IMR-90 (cell line): Measurements from ENCODE around the gene CPNE1. TPM values are rescaled to one million over a fixed set of nuclear protein-coding genes. Genes with fewer than 3 reads are reported as not detected.

Source experiments
- ATAC-seq: fragments of 200-7000 bp; cut with Tn5 transposase; 2 replicates; pipeline ENCODE4 v1.9.1; 2020; ENCODE audit warnings: low read depth, mild to moderate bottlenecking, moderate library complexity
- BruUV-seq: library from RNA; stranded (reverse); fragments of 400-500 nt; replicated peaks from 2 replicates; lab custom pipeline; 2021; lab: Mats Ljungman, UMichigan
- CTCF ChIA-PET: fragments of 300-600 bp; formaldehyde crosslinking; extraction: SDS; loops from one replicate; lab custom pipeline; 2021; ENCODE audit warnings: antibody characterized with exemption; lab: Yijun Ruan, JAX
- POLR2A ChIA-PET: fragments of 300-600 bp; sonication (Branson Sonifier 250); formaldehyde crosslinking; loops from one replicate; lab custom pipeline; 2022; ENCODE audit warnings: antibody characterized with exemption; ENCODE audit not compliant: unreplicated experiment; lab: Charles Lee
- DNase-seq: peaks from one replicate; pipeline ENCODE4 v3.0.0; 2013
- H2AFZ ChIP-seq: replicated peaks from 2 replicates; pipeline ENCODE3; 2013; ENCODE audit warnings: low read length, mild to moderate bottlenecking; ENCODE audit not compliant: poor library complexity
- H2AK5ac ChIP-seq: 2 replicates; pipeline ENCODE4 v1.6.1; 2013; ENCODE audit warnings: low read depth, low read length, inconsistent platforms
- H2AK9ac ChIP-seq: replicated peaks from 2 replicates; pipeline ENCODE3; 2013; ENCODE audit warnings: mild to moderate bottlenecking, low read depth, low read length, moderate library complexity; ENCODE audit not compliant: poor library complexity
- H2BK120ac ChIP-seq: 2 replicates; pipeline ENCODE4 v1.6.1; 2013; ENCODE audit warnings: low read depth, low read length, inconsistent platforms
- H2BK15ac ChIP-seq: 3 replicates; pipeline ENCODE4 v1.6.1; 2013; ENCODE audit warnings: low read depth, low read length, inconsistent platforms
- H2BK20ac ChIP-seq: 2 replicates; pipeline ENCODE4 v1.6.1; 2013; ENCODE audit warnings: low read depth, mild to moderate bottlenecking, inconsistent platforms, low read length, moderate library complexity
- H2BK5ac ChIP-seq: 2 replicates; pipeline ENCODE4 v1.6.1; 2013; ENCODE audit warnings: mild to moderate bottlenecking, low read depth, low read length, inconsistent platforms; ENCODE audit not compliant: poor library complexity, severe bottlenecking
- H3K14ac ChIP-seq: replicated peaks from 2 replicates; pipeline ENCODE4 v1.6.1; 2013; ENCODE audit warnings: low read depth, low read length, inconsistent platforms
- H3K18ac ChIP-seq: 2 replicates; pipeline ENCODE4 v1.6.1; 2013; ENCODE audit warnings: low read depth, low read length, control low read depth
- H3K23ac ChIP-seq: 2 replicates; pipeline ENCODE4 v1.6.1; 2013; ENCODE audit warnings: low read depth, low read length, inconsistent platforms
- H3K27ac ChIP-seq: 2 replicates; pipeline ENCODE4 v1.5.1; 2013; ENCODE audit warnings: mild to moderate bottlenecking, control low read depth, low read length; ENCODE audit not compliant: insufficient read depth
- H3K27me3 ChIP-seq: 2 replicates; pipeline ENCODE4 v1.6.1; 2013; ENCODE audit warnings: low read length; ENCODE audit not compliant: control insufficient read depth, insufficient read depth
- H3K36me3 ChIP-seq: 2 replicates; pipeline ENCODE4 v1.6.1; 2013; ENCODE audit warnings: low read length, mixed read lengths; ENCODE audit not compliant: control insufficient read depth, insufficient read depth
- H3K4ac ChIP-seq: 2 replicates; pipeline ENCODE4 v1.6.1; 2013; ENCODE audit warnings: low read depth, low read length, inconsistent platforms
- H3K4me1 ChIP-seq: 2 replicates; pipeline ENCODE4 v1.6.1; 2013; ENCODE audit warnings: low read length, mixed read lengths; ENCODE audit not compliant: control insufficient read depth, insufficient read depth
- H3K4me2 ChIP-seq: 2 replicates; pipeline ENCODE4 v1.6.1; 2013; ENCODE audit warnings: low read depth, mild to moderate bottlenecking, control low read depth, low read length, moderate library complexity
- H3K4me3 ChIP-seq: 2 replicates; pipeline ENCODE4 v1.5.1; 2013; ENCODE audit warnings: low read depth, mild to moderate bottlenecking, control low read depth, low read length, moderate library complexity; ENCODE audit not compliant: insufficient read depth
- H3K56ac ChIP-seq: 2 replicates; pipeline ENCODE4 v1.6.1; 2013; ENCODE audit warnings: low read length, inconsistent platforms; ENCODE audit not compliant: insufficient read depth; ENCODE audit errors: extremely low read depth
- H3K79me1 ChIP-seq, 2 experiments: 2 replicates each; pipeline ENCODE4 v1.6.1; 2013; ENCODE audit warnings: low read length in 2 of 2, inconsistent platforms in 1 of 2, low read depth in 1 of 2
- H3K9ac ChIP-seq: 2 replicates; pipeline ENCODE4 v1.6.1; 2013; ENCODE audit warnings: low read depth, low read length, control low read depth
- H3K9me1 ChIP-seq: 2 replicates; pipeline ENCODE4 v1.6.1; 2013; ENCODE audit warnings: low read length, inconsistent platforms; ENCODE audit not compliant: insufficient read depth
- H3K9me3 ChIP-seq: 2 replicates; pipeline ENCODE4 v1.6.1; 2013; ENCODE audit warnings: low read length; ENCODE audit not compliant: control insufficient read depth, insufficient read depth
- H4K20me1 ChIP-seq: 2 replicates; pipeline ENCODE4 v1.6.1; 2013; ENCODE audit warnings: low read length, inconsistent platforms; ENCODE audit not compliant: insufficient read depth
- H4K5ac ChIP-seq: 2 replicates; pipeline ENCODE4 v1.6.1; 2013; ENCODE audit warnings: mild to moderate bottlenecking, low read depth, low read length, control low read depth
- H4K8ac ChIP-seq, 2 experiments: 2 replicates each; pipeline ENCODE4 v1.6.1; 2013; ENCODE audit warnings: low read depth in 2 of 2, low read length in 2 of 2, control low read depth in 1 of 2, inconsistent platforms in 1 of 2
- H4K91ac ChIP-seq: 2 replicates; pipeline ENCODE4 v1.6.1; 2013; ENCODE audit warnings: low read depth, low read length, inconsistent platforms; ENCODE audit not compliant: insufficient read depth
- CEBPB ChIP-seq: IDR thresholded peaks from 2 replicates; pipeline ENCODE4 v1.6.1; 2012; ENCODE audit warnings: low read depth, low read length, improper control_type of control experiment
- FOS ChIP-seq: fragments of 150-350 bp; IDR thresholded peaks from 2 replicates; pipeline ENCODE4 v1.6.1; 2016; ENCODE audit warnings: low read depth, low read length
- MAFK ChIP-seq: IDR thresholded peaks from 2 replicates; pipeline ENCODE4 v1.6.1; 2012; ENCODE audit warnings: low read depth, low read length, improper control_type of control experiment
- MAZ ChIP-seq: IDR thresholded peaks from 2 replicates; pipeline ENCODE4 v1.6.1; 2012; ENCODE audit warnings: low read depth, mild to moderate bottlenecking, low read length, improper control_type of control experiment, moderate library complexity, borderline replicate concordance
- POLR2A ChIP-seq: IDR thresholded peaks from 2 replicates; pipeline ENCODE4 v1.6.1; 2012; ENCODE audit warnings: mild to moderate bottlenecking, low read depth, low read length
- RAD21 ChIP-seq: IDR thresholded peaks from 2 replicates; pipeline ENCODE4 v1.6.1; 2012; ENCODE audit warnings: low read length, improper control_type of control experiment
- SMC3 ChIP-seq: fragments of 150-350 bp; IDR thresholded peaks from 2 replicates; pipeline ENCODE4 v1.6.1; 2016; ENCODE audit warnings: low read depth, mild to moderate bottlenecking, antibody characterized with exemption, low read length, moderate library complexity
- WGBS, 2 experiments: methylation state at CpG; one replicate each; pipeline versions ENCODE4 v1.1.5 to v1.1.7; 2013; ENCODE audit warnings: missing lambda C conversion rate in 2 of 2; ENCODE audit not compliant: insufficient read length in 1 of 2; ENCODE audit errors: extremely low coverage in 2 of 2; 5-methylcytosine and 5-hydroxymethylcytosine counted together
- dilution Hi-C: fragments of 300-500 bp; cut with HindIII; formaldehyde crosslinking; loops from one replicate; pipeline ENCODE4 v1.14.3; 2018; ENCODE audit warnings: low sequenced_read_pairs; ENCODE audit not compliant: unreplicated experiment
- in situ Hi-C: fragments of 300-500 bp; cut with MboI; formaldehyde crosslinking; loops from 3 replicates; pipeline ENCODE4 v1.14.3; 2019; ENCODE audit warnings: low sequenced_read_pairs, inconsistent platforms, mixed read lengths
- intact Hi-C: fragments of 100-400 bp; cut with micrococcal nuclease; formaldehyde crosslinking; loops from 2 replicates; pipeline ENCODE4 v1.10.0; 2022
- polyA plus RNA-seq, 3 experiments: library from polyadenylated mRNA; depleted of rRNA; stranded (reverse); fragments of >200 nt; gene quantifications; 2 replicates each; pipeline ENCODE4 v1.2.3, GENCODE V29; 2012; ENCODE audit warnings: low replicate concordance in 1 of 3
- total RNA-seq: library from RNA; depleted of rRNA; stranded (reverse); fragments of >200 nt; gene quantifications from 2 replicates; pipeline ENCODE4 v1.2.3, GENCODE V29; 2012
- TF ChIP-seq, protein P1 (sequence below): conservative IDR thresholded peaks from 2 replicates; pipeline ENCODE4 v1.5.1; 2012; ENCODE audit warnings: mild to moderate bottlenecking, low read depth, low read length, improper control_type of control experiment
- TF ChIP-seq, protein P2 (sequence below): fragments of 150-350 bp; IDR thresholded peaks from 2 replicates; pipeline ENCODE4 v1.6.1; 2016; ENCODE audit warnings: low read depth, mild to moderate bottlenecking, low read length, moderate library complexity, borderline replicate concordance

Gene CPNE1
- total and polyA plus RNA-seq, 2 of the 4 experiments (the other 2 are of a cell fraction), result 163 to 165 TPM

DNA sequence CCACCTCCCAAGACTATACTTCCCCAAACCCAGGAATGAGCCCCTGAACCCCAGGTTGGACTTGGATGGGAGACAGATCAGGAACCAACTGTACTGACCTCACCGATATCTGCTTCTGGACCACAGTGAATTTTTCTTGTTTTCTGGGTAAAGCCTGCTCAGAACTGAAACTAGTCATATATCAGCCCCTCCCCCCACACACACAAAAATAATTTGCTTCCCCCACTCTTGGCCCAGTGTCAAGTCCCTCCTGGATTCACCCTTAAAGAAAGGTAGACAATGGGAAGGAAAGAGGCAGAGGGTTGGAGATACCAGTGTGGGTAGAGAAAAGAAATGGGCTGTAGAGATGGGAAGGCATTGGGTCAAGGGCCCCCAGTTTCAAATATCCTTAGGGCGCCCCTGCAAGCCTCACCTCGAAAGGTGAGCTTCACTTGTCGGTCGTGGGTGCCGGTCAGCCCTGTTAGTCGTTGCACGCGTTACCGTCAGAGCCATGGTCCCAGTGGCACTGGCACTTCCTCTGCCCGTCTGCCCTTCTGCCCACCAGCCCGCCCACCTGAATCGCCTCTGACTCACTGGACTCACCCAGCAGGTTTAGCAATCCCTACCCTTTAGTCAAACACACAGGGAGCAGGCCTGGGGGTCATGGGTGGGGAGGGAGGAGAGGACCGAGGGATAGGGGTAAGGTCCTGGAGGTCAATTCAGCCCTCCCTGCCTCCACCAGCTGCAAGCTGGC lies 57.5 kb downstream of the CPNE1 start:
- dilution Hi-C loops, result no loop called here
- H4K5ac ChIP-seq, result no peak overlapping the region
- ATAC-seq (no peak), DNase-seq (no peak)
- H3K9me1 ChIP-seq, result no peaks in the 10 kb centered on the region
- H2AFZ ChIP-seq, result peak overlapping the region; percentile 5
- intact Hi-C loops, result no loop called here
- no peak overlapping the region for H3K4me2 ChIP-seq
- POLR2A ChIA-PET, result no interaction called here
- peak overlapping the region; percentile 65 for H2AK9ac ChIP-seq
- H3K36me3 ChIP-seq, result no peaks in the 10 kb centered on the region
- H2BK15ac ChIP-seq, result no peak overlapping the region
- peaks cover 8% of the 10 kb centered on the region for H3K27me3 ChIP-seq
- H3K79me1 ChIP-seq, result no peaks in the 10 kb centered on the region
- H3K18ac ChIP-seq, result no peak overlapping the region
- no peak overlapping the region for H4K91ac ChIP-seq
- no peak overlapping the region for H3K4ac ChIP-seq
- no peak overlapping the region for H4K8ac ChIP-seq
- no TSS peak for BruUV-seq
- 84% methylated on average over 9 of the region's 14 CpGs; no CpG with 5 or more reads in 1 of the 2 experiments for WGBS, 2 experiments
- H3K4me3 ChIP-seq, result no peak overlapping the region
- CTCF ChIA-PET, result no interaction called here
- no peaks in the 10 kb centered on the region for H3K4me1 ChIP-seq
- H3K27ac ChIP-seq, result no peak overlapping the region
- TF ChIP-seq FOS, result no peak
- no peak for TF ChIP-seq RAD21
- TF ChIP-seq SMC3, result no peak
- TF ChIP-seq, protein P1, sequence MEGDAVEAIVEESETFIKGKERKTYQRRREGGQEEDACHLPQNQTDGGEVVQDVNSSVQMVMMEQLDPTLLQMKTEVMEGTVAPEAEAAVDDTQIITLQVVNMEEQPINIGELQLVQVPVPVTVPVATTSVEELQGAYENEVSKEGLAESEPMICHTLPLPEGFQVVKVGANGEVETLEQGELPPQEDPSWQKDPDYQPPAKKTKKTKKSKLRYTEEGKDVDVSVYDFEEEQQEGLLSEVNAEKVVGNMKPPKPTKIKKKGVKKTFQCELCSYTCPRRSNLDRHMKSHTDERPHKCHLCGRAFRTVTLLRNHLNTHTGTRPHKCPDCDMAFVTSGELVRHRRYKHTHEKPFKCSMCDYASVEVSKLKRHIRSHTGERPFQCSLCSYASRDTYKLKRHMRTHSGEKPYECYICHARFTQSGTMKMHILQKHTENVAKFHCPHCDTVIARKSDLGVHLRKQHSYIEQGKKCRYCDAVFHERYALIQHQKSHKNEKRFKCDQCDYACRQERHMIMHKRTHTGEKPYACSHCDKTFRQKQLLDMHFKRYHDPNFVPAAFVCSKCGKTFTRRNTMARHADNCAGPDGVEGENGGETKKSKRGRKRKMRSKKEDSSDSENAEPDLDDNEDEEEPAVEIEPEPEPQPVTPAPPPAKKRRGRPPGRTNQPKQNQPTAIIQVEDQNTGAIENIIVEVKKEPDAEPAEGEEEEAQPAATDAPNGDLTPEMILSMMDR, result no peak
- no peak for TF ChIP-seq MAZ
- no peak for TF ChIP-seq POLR2A
- 0 out of 2 replicates have a peak, but pooled peaks have one; percentile 33 for TF ChIP-seq CEBPB
- no peak for TF ChIP-seq MAFK
- TF ChIP-seq, protein P2, sequence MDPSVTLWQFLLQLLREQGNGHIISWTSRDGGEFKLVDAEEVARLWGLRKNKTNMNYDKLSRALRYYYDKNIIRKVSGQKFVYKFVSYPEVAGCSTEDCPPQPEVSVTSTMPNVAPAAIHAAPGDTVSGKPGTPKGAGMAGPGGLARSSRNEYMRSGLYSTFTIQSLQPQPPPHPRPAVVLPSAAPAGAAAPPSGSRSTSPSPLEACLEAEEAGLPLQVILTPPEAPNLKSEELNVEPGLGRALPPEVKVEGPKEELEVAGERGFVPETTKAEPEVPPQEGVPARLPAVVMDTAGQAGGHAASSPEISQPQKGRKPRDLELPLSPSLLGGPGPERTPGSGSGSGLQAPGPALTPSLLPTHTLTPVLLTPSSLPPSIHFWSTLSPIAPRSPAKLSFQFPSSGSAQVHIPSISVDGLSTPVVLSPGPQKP, result no peak
- no peak overlapping the region for H2AK5ac ChIP-seq
- no peak overlapping the region for H3K56ac ChIP-seq
- H2BK5ac ChIP-seq, result no peak overlapping the region
- in situ Hi-C loops, result no loop called here
- no peak overlapping the region for H3K9ac ChIP-seq
- no peaks in the 10 kb centered on the region for H4K20me1 ChIP-seq
- H2BK120ac ChIP-seq, result no peak overlapping the region
- H3K23ac ChIP-seq, result no peak overlapping the region; the same call in 1 of the 2 replicates
- no peak overlapping the region for H2BK20ac ChIP-seq
- no peaks in the 10 kb centered on the region for H3K9me3 ChIP-seq
- H3K14ac ChIP-seq, result no peak overlapping the region
